HG03342 (cell line): Measurements from ENCODE around the gene FAM118B.

Source experiments
- ATAC-seq: cut with Tn5 transposase; IDR thresholded peaks from one replicate; pipeline ENCODE4 v1.9.1; 2021; ENCODE audit warnings: mild to moderate bottlenecking, moderate library complexity; ENCODE audit not compliant: unreplicated experiment

The FAM118B gene

DNA sequence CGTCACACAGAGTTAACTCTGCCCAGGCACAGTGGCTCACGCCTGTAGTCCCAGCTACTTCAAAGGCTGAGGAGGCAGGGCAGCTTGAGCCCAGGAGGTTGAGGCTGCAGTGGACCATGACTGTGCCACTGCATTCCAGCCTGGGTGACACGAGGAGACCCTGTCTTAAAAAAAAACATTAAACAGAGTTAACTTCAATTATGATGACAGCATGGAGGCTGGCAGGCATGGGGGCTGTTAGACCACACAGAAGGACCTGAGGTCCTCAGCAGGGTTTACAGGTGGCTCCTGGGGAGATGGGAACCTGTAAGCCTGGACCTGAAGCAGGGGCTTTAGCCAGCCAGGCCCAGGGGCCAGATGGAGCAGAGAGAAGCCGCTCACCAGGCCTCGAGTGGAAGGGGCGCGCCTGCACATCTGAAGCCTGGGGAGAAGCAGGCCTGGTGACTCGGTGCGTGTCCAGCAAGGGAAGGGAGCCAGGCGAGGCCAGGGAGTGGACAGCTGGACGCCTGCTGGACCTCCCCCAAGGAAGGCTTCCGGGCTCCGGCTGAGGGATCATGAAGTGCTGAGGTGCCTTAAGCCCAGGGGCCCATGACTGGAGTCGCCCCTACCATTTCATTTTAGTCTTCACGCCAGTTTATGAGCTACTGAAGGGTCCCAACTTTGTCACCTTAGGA lies 25.4 kb upstream of the FAM118B start:
- ATAC-seq: no peak

DNA sequence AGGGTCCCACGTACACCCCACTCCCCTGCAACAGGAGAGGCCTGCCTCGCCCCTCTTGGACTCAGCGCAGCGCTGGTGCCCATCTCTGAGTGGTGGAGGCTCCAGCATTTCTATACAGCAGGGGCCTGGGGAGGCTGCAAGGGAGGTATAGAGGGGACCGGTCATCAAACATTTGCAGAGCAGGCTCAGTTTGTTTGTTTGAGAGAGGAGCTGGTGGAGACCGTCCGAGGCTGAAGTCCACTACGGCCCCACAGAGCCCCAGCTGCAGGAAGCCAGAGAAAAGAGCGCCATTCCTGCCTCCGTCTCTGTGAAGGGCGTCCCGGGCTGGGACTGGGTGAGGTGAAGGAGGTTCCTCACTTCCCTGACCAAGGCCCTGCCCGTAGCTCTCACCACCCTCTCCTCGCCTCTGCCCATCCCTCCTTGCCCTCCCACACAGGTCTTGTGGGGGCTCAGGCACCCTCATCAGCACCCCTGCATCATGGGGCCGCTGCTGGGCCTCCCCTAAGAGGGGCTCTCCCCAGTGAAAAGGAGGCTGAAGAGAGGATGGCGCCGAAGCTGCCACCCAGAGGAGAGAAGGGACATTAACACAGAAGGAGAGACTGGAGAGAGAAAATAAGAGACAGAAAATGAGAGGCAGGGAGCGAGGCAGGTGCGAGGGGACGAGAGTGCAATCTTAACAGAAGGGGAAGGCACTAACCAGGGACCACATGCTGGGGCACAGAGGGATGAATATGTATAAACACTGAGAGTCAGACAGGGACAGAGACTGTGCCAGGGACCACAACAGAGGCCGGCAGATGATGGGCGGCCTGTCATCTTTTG lies 24.7 kb upstream of the FAM118B start:
- no peak for ATAC-seq

- ATAC-seq: peak; percentile 82
Measured at GRCh38 chr11:126188332-126189108, 23.1 kb upstream of the FAM118B start.

- ATAC-seq: peak; percentile 51
Measured at GRCh38 chr11:126189109-126189929, 22.3 kb upstream of the FAM118B start.

GRCh38 chr11:126190792-126191191 lies 20.8 kb upstream of the FAM118B start:
- no peak for ATAC-seq

DNA sequence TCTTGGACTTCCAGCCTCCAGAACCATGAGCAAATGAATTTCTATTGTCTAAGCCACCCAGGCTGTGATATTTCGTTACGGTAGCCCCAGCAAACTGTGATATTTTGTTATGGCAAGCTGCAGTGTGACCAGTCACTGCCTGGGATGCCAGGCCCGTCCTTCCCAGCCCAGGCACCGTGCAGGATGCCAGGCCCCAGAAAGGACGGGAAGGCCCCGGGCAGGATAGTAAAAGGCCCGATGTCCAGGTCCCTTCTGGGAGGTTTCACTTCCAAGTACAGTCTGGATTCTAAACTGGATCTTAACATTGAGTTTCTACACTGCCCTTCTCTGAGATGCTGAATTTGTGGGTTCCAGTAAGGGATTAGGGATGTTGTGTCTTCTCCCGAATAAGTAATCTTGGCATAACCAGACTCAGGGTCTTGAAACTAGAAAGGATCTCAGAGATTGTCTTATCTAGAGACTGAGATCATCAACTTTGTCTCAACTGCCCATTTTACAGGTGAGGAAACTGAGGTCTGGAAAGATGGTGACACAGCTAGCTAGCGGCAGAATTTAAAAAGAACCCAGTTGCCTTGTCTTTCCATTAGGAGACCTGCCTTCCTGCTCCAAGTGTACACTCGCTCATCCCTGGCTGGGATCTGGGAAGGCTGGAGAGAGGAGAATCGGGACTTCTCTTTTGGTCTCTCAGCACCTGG lies 20.1 kb upstream of the FAM118B start:
- no peak for ATAC-seq

GRCh38 chr11:126192361-126192760 lies 19.2 kb upstream of the FAM118B start:
- no peak for ATAC-seq

GRCh38 chr11:126193038-126193478 lies 18.5 kb upstream of the FAM118B start:
- ATAC-seq: no peak

DNA sequence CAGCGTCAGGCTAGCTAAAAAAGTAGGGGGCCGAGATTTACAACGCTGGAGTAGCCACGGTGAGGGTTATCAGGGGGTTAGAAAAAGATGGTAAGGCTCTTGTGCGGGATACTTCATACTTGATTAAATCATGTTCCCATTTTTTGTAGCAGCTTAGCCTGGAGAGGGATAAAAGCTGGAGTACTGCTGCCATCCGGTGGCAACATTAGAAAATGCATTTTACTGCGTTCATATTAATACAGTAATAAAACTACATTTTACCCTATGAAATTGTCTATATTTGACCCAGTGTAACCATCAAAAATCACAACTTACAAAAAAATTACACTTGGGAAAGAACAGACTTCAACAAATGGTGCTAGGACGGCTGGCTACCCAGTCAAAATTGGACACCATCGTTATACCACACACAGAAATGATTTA lies 17.4 kb upstream of the FAM118B start:
- ATAC-seq: no peak

GRCh38 chr11:126195119-126195518 lies 16.5 kb upstream of the FAM118B start:
- ATAC-seq: no peak

DNA sequence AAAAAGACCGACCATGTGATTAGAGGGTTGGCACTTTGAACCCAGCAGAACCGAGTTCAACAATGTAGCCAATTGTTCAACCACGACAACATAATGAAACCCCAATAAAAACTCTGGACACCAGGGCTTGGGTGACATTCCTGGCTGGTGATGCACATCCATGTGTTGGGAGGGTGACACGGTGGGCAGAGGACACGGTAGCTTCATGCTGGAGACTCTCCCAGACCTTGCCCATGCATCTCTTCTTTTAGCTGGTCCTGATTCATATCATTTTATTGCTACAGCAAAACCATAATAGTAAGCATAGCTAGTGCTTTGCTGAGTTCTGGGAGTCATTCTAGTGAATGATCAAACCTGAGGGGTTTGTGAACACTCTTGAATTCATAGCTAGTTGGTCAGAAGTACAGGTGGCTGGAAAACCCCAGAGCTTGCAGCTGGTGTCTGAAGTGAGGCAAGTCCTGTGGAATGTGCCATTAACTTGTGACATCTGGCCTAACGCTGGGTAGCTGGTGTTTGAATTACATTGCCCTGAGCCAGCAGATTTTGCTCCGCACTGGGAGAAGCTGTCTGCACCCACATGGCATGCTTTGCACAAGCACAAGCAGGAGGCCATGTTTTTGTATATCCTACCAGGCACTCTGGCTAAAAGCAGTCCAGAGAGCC lies 14.2 kb upstream of the FAM118B start:
- no peak for ATAC-seq

- ATAC-seq: no peak
Measured at GRCh38 chr11:126198648-126199047, 12.9 kb upstream of the FAM118B start.

- no peak for ATAC-seq
Measured at GRCh38 chr11:126202646-126203359, 8.8 kb upstream of the FAM118B start.

DNA sequence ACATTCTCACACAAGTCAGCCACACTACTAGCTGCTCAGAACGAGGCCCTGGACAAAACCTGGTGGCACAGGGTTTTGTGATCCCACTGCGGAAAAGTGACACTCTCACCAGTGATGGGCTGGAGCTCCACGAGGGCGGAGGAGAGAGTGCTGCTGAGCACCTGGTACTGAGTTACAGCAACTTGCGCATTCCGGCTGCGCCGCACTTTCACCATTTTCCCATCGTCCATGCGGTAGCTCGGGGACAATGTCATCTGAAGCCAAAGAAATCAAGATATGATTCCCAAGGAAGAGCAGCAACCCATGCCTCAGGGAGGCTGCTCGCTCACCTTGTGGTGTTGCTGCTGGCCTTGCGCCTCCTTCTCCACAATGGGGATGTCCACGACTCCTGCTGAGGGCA lies 6.2 kb upstream of the FAM118B start:
- no peak for ATAC-seq

- ATAC-seq: no peak
Measured at GRCh38 chr11:126207896-126208295, 3.7 kb upstream of the FAM118B start.

- no peak for ATAC-seq
Measured at GRCh38 chr11:126210871-126211235, 729 bp upstream of the FAM118B start.

- no peak for ATAC-seq
Measured at GRCh38 chr11:126212089-126212660, 593 bp downstream of the FAM118B start.

DNA sequence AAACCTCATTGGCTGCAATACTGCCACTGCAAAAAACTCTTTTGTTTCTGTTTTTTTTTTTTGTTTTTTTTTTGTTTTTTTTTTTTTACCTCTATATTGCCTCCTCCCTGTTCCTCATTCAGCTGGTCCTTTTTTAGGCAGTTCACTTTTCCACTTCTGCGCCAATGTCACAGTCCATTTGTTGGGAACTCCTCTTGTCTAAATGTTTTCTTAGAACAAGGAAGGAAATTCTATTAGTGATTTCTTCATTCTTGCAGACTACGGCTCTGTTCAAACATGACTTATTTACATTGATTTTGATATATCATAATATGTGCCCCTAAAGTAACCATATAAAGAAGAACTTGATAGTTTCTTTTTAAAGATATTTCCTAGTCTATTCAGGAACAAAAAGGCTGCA lies 2.9 kb downstream of the FAM118B start:
- ATAC-seq: no peak

DNA sequence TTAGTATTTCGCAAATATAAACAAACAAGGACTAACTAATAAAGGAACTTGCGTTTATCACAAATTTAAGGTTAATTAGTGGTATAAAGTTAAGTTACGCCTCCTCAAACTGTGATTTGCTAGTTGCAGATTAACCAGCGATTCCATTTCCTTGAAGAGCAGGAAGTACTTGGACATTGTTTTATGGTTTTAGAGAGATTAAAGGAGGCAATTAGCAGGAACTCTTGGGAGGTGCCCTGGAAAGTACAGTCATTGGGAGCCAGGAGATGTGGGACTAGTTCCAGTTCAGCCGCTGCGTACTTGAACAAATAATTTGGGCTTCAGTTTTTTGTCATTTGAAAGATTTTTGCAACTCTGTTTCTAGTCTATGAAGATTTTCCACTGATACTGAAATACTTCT lies 3.3 kb downstream of the FAM118B start:
- ATAC-seq: no peak
